K562 (cell line): ENCODE measurements around the gene PSMD11. TPM values are rescaled to one million over a fixed set of nuclear protein-coding genes. Genes with fewer than 3 reads are reported as not detected.
A peak's percentile ranks its signal among the peaks of the same experiment; 100 is the strongest.

Source experiments
- AFF1 ChIP-seq, 2 experiments: fragments of 450-650 bp; IDR thresholded peaks; 2 replicates each; pipeline ENCODE4 v1.6.1; 2018; ENCODE audit warnings: mild to moderate bottlenecking in 2 of 2, low read depth in 1 of 2; ENCODE audit not compliant: partially characterized antibody in 2 of 2
- E2F3 ChIP-seq: fragments of 250-450 bp; sonication (Bioruptor Pico); IDR thresholded peaks from 2 replicates; pipeline ENCODE4 v1.4.0; 2020; ENCODE audit warnings: mild to moderate bottlenecking
- FOXA3 ChIP-seq, 2 experiments: fragments of 450-650 bp in 1 of 2; sonication (generic) in 1 of 2; formaldehyde crosslinking; IDR thresholded peaks in 1 of 2; conservative IDR thresholded peaks in 1 of 2; 2 replicates each; pipeline versions ENCODE4 v1.4.0 to v1.8.0; 2020 to 2022; ENCODE audit warnings: mild to moderate bottlenecking in 2 of 2, missing genetic modification reagents in 1 of 2
- GMEB1 ChIP-seq: fragments of 250-450 bp; sonication (Bioruptor Pico); IDR thresholded peaks from 2 replicates; pipeline ENCODE4 v1.4.0; 2020; ENCODE audit warnings: mild to moderate bottlenecking
- HINFP ChIP-seq: fragments of 450-650 bp; conservative IDR thresholded peaks from 2 replicates; pipeline ENCODE4 v1.6.1; 2016; ENCODE audit warnings: missing genetic modification characterization, low read depth, mild to moderate bottlenecking, control low read depth, missing compliant biosample characterization
- HMBOX1 ChIP-seq: sonication (generic); IDR thresholded peaks from 2 replicates; pipeline ENCODE4 v1.6.1; 2016
- HNRNPUL1 ChIP-seq: fragments of 200-400 bp; formaldehyde crosslinking; IDR thresholded peaks from 2 replicates; pipeline ENCODE4 v1.6.1; 2017; ENCODE audit warnings: low read length
- JUND ChIP-seq, 2 experiments: IDR thresholded peaks; 2 replicates in 1 of 2; 3 replicates in 1 of 2; pipeline ENCODE4 v1.6.1; 2011; ENCODE audit warnings: borderline replicate concordance in 2 of 2, low read depth in 2 of 2, low read length in 2 of 2, improper control_type of control experiment in 1 of 2, missing biosample characterization in 1 of 2, missing genetic modification characterization in 1 of 2, missing genetic modification reagents in 1 of 2
- MCM3 ChIP-seq: fragments of 450-650 bp; IDR thresholded peaks from 2 replicates; pipeline ENCODE4 v1.6.1; 2016
- MYC ChIP-seq, 2 experiments: fragments of 250-450 bp in 1 of 2; sonication (Bioruptor Pico) in 1 of 2; IDR thresholded peaks; 2 replicates each; pipeline versions ENCODE4 v1.5.1 to v1.6.1; 2012 to 2021; ENCODE audit warnings: low read depth in 2 of 2, borderline replicate concordance in 1 of 2, improper control_type of control experiment in 1 of 2, low read length in 1 of 2, mild to moderate bottlenecking in 1 of 2, moderate library complexity in 1 of 2
- NFE2L1 ChIP-seq: fragments of 450-650 bp; IDR thresholded peaks from 2 replicates; pipeline ENCODE4 v1.6.1; 2016; ENCODE audit warnings: missing genetic modification characterization, low read depth, mild to moderate bottlenecking, missing compliant biosample characterization, moderate library complexity, borderline replicate concordance
- PCBP2 ChIP-seq: fragments of 200-400 bp; formaldehyde crosslinking; IDR thresholded peaks from 2 replicates; pipeline ENCODE4 v1.6.1; 2018; ENCODE audit warnings: low read length, low read depth, mild to moderate bottlenecking, moderate library complexity; ENCODE audit not compliant: poor library complexity, severe bottlenecking
- PHF20 ChIP-seq: fragments of 450-650 bp; IDR thresholded peaks from 2 replicates; pipeline ENCODE4 v1.6.1; 2018; ENCODE audit not compliant: partially characterized antibody
- PRMT5 ChIP-seq: sonication (generic); formaldehyde crosslinking; IDR thresholded peaks from 2 replicates; pipeline ENCODE4 v1.5.0; 2020; ENCODE audit warnings: missing genetic modification reagents
- XRCC5 ChIP-seq: fragments of 200-400 bp; formaldehyde crosslinking; IDR thresholded peaks from 2 replicates; pipeline ENCODE4 v1.6.1; 2017; ENCODE audit warnings: low read depth, mild to moderate bottlenecking, low read length
- ZNF263 ChIP-seq: sonication (generic); formaldehyde crosslinking; IDR thresholded peaks from 2 replicates; pipeline ENCODE4 v1.8.0; 2022; ENCODE audit warnings: mild to moderate bottlenecking, missing genetic modification reagents, borderline replicate concordance
- ZNF41 ChIP-seq: fragments of 250-450 bp; sonication (Bioruptor Pico); conservative IDR thresholded peaks from 2 replicates; pipeline ENCODE4 v1.4.0; 2020; ENCODE audit warnings: mild to moderate bottlenecking
- polyA plus RNA-seq, 8 experiments: library from polyadenylated mRNA; depleted of rRNA in 4 of 8; stranded (reverse) in 5 of 8; unstranded in 3 of 8; fragments of >200 nt; fragmentation: Nextera tagmentation in 2 of 8; fragmentation: Illumina TruSeq in 1 of 8; extraction: Ambion mirVana in 2 of 8; extraction: Trizol in 1 of 8; gene quantifications; 2 replicates each; pipeline versions ENCODE4 v1.2.1 to v1.2.3, GENCODE V29; 2011 to 2014; ENCODE audit warnings: inconsistent platforms in 1 of 8, missing spikeins in 1 of 8
- total RNA-seq, 7 experiments: library from RNA; depleted of rRNA in 6 of 7; stranded (reverse); fragments of >200 nt in 6 of 7; fragmentation: Illumina TruSeq in 2 of 7; extraction: Trizol in 2 of 7; gene quantifications; 2 replicates each; pipeline versions ENCODE4 v1.2.1 to v1.2.3, GENCODE V29; 2011 to 2021; ENCODE audit warnings: low replicate concordance in 1 of 7

The PSMD11 gene
- total and polyA plus RNA-seq, 9 of the 15 experiments (the other 6 are each of a cell fraction or from before 2014, with no cell fraction given) = 104 to 378 (median 158) TPM

GRCh38 chr17:32445971-32446370 is 1.7 kb downstream of the PSMD11 start (continued):
- no peak for TF ChIP-seq GMEB1
- TF ChIP-seq NFE2L1 = peak; percentile 85
- no peak for TF ChIP-seq PHF20
- no peak for TF ChIP-seq PRMT5
- no peak for TF ChIP-seq E2F3 (CRISPR knock-in tag)
- TF ChIP-seq ZNF41 (CRISPR knock-in tag) = no peak
- no peak for TF ChIP-seq PCBP2
- peak; percentile 89 for TF ChIP-seq HMBOX1
- no peak for TF ChIP-seq AFF1 (IDR thresholded peaks at IDR 0.05; ENCODE audit: low read depth in 1 of 2, partially characterized antibody in 2 of 2)
- TF ChIP-seq MCM3 = no peak
- no peak for TF ChIP-seq HNRNPUL1
- TF ChIP-seq FOXA3 (CRISPR knock-in tag; conservative IDR thresholded peaks at IDR 0.05 in 1 of 2, IDR thresholded peaks at IDR 0.05 in 1 of 2) = no peak
- no peak for TF ChIP-seq HINFP (tag)
- TF ChIP-seq MYC (IDR thresholded peaks at IDR 0.05; ENCODE audit: low read depth, low read length) = no peak
- no peak for TF ChIP-seq MYC (CRISPR knock-in tag; IDR thresholded peaks at IDR 0.05; ENCODE audit: borderline replicate concordance, low read depth)
- TF ChIP-seq ZNF263 (CRISPR knock-in tag) = no peak
- no peak for TF ChIP-seq XRCC5
- TF ChIP-seq JUND (IDR thresholded peaks at IDR 0.05; ENCODE audit: borderline replicate concordance, low read depth, low read length) = peak; percentile 31; the same call in 1 of the 2 replicates
- no peak for TF ChIP-seq JUND (tag; IDR thresholded peaks at IDR 0.05; ENCODE audit: borderline replicate concordance, low read depth, low read length)
